Ovary (tissue), 3 donors: ENCODE results near the gene CCDC152.

Source experiments
- CTCF ChIP-seq, 3 donors: fragments of 450-650 bp in 2 of 3; fragments of 200-600 bp in 1 of 3; IDR thresholded peaks; one replicate each; pipeline versions ENCODE4 v1.5.1 to v1.8.0; 2016 to 2022; ENCODE audit warnings: antibody characterized with exemption in 3 of 3, mild to moderate bottlenecking in 1 of 3
- EP300 ChIP-seq: sonication (generic); formaldehyde crosslinking; IDR thresholded peaks from one replicate; pipeline ENCODE4 v1.6.1; 2017; ENCODE audit warnings: antibody characterized with exemption
- donor health status: DM: no; HTN: no; CAD: no.

- TF ChIP-seq CTCF (IDR thresholded peaks at IDR 0.05) (no peak), EP300 (no peak)
These were observed 87.2 kb downstream of the CCDC152 start for GRCh38 chr5:42843675-42844292.
